Fibroblast of lung (primary cell): ENCODE data around the gene COL4A3. TPM values are rescaled to one million over a fixed set of nuclear protein-coding genes. Genes with fewer than 3 reads are reported as not detected.

Experiments used
- DNase-seq, 2 donors: peaks; one replicate each; pipeline versions ENCODE4 v3.0.0 to v3.0.0-alpha.2; 2010; ENCODE audit warnings: low read depth in 2 of 2
- H2AFZ ChIP-seq: 2 replicates; pipeline ENCODE4 v1.5.1; 2012; ENCODE audit warnings: low read length, control low read depth, inconsistent platforms
- H3K27ac ChIP-seq: 2 replicates; pipeline ENCODE4 v1.5.1; 2011; ENCODE audit warnings: low read length, control low read depth; ENCODE audit not compliant: insufficient read depth
- H3K27me3 ChIP-seq: 2 replicates; pipeline ENCODE4 v1.5.1; 2011; ENCODE audit warnings: mild to moderate bottlenecking, low read length; ENCODE audit not compliant: control insufficient read depth, insufficient read depth
- H3K36me3 ChIP-seq: 2 replicates; pipeline ENCODE4 v1.5.1; 2011; ENCODE audit warnings: low read length; ENCODE audit not compliant: control insufficient read depth, insufficient read depth
- H3K4me1 ChIP-seq: 2 replicates; pipeline ENCODE4 v1.5.1; 2011; ENCODE audit warnings: low read length; ENCODE audit not compliant: control insufficient read depth, insufficient read depth; ENCODE audit errors: extremely low read depth
- H3K4me2 ChIP-seq: 2 replicates; pipeline ENCODE4 v1.5.1; 2011; ENCODE audit warnings: low read length, control low read depth; ENCODE audit not compliant: insufficient read depth; ENCODE audit errors: extremely low read depth
- H3K4me3 ChIP-seq, 4 experiments: fragments of 200-600 bp in 1 of 4; sonication (generic) in 1 of 4; replicated peaks in 1 of 4; 2 replicates each; pipeline ENCODE4 v1.5.1; 2011 to 2016; ENCODE audit warnings: low read length in 4 of 4, low read depth in 3 of 4, mild to moderate bottlenecking in 3 of 4, control low read depth in 2 of 4, inconsistent platforms in 1 of 4, mixed read lengths in 1 of 4; ENCODE audit not compliant: insufficient read depth in 1 of 4; ENCODE audit errors: control extremely low read depth in 1 of 4
- H3K79me2 ChIP-seq: 2 replicates; pipeline ENCODE4 v1.5.1; 2012; ENCODE audit warnings: mild to moderate bottlenecking, low read length, inconsistent platforms; ENCODE audit not compliant: control insufficient read depth, insufficient read depth
- H3K9ac ChIP-seq: 2 replicates; pipeline ENCODE4 v1.5.1; 2011; ENCODE audit warnings: mild to moderate bottlenecking, low read length, control low read depth; ENCODE audit not compliant: insufficient read depth
- H3K9me3 ChIP-seq: 2 replicates; pipeline ENCODE4 v1.5.1; 2012; ENCODE audit warnings: low read depth, low read length; ENCODE audit not compliant: control insufficient read depth, insufficient read depth
- H4K20me1 ChIP-seq: 2 replicates; pipeline ENCODE4 v1.5.1; 2011; ENCODE audit warnings: low read length; ENCODE audit not compliant: control insufficient read depth, insufficient read depth; ENCODE audit errors: extremely low read depth
- CTCF ChIP-seq, 2 donors: IDR thresholded peaks in 1 of 2; conservative IDR thresholded peaks in 1 of 2; 1 replicate in 1 of 2; 2 replicates in 1 of 2; pipeline ENCODE4 v1.5.1; 2011 to 2012; ENCODE audit warnings: low read length in 2 of 2, control low read depth in 1 of 2, inconsistent platforms in 1 of 2, low read depth in 1 of 2, mild to moderate bottlenecking in 1 of 2
- EZH2 ChIP-seq: IDR thresholded peaks from 2 replicates; pipeline ENCODE4 v1.5.1; 2012; ENCODE audit warnings: low read length, control low read depth, mild to moderate bottlenecking; ENCODE audit errors: missing control alignments
- polyA plus RNA-seq, 2 donors: library from polyadenylated mRNA; depleted of rRNA in 1 of 2; stranded (reverse) in 1 of 2; unstranded in 1 of 2; fragments of >200 nt; gene quantifications; 2 replicates each; pipeline ENCODE4 v1.2.1, GENCODE V29; 2011 to 2012; ENCODE audit warnings: missing spikeins in 1 of 2
- total RNA-seq: library from RNA; depleted of rRNA; stranded (reverse); fragments of >200 nt; gene quantifications from 2 replicates; pipeline ENCODE4 v1.2.1, GENCODE V29; 2014

COL4A3 gene
- total and polyA plus RNA-seq, 2 donors (not counting 1 experiment from before 2014, with no cell fraction given), result 0.12 to 0.33 TPM

GRCh38 chr2:227317834-227318233 is 153.4 kb downstream of the COL4A3 start:
- no peak for DNase-seq
- no peaks in the 10 kb centered on the region for H3K9me3 ChIP-seq
- no peak overlapping the region for H3K27ac ChIP-seq
- no peaks in the 10 kb centered on the region for H3K27me3 ChIP-seq
- H3K79me2 ChIP-seq, result no peaks in the 10 kb centered on the region
- H3K36me3 ChIP-seq, result no peaks in the 10 kb centered on the region
- no peak overlapping the region for H3K4me2 ChIP-seq
- H3K9ac ChIP-seq, result no peak overlapping the region
- H2AFZ ChIP-seq, result no peak overlapping the region
- TF ChIP-seq EZH2 (no peak), CTCF (conservative IDR thresholded peaks at IDR 0.05 in 1 of 2, IDR thresholded peaks at IDR 0.05 in 1 of 2; ENCODE audit: low read depth in 1 of 2, low read length in 2 of 2) (no peak)
- no peaks in the 10 kb centered on the region for H4K20me1 ChIP-seq
- no peaks in the 10 kb centered on the region for H3K4me1 ChIP-seq
- no peak overlapping the region for H3K4me3 ChIP-seq

- no peak overlapping the region for H3K4me3 ChIP-seq
- no peaks in the 10 kb centered on the region for H3K27me3 ChIP-seq
- no peak overlapping the region for H3K4me2 ChIP-seq
- H3K79me2 ChIP-seq, result peaks cover 4% of the 10 kb centered on the region
- H3K4me1 ChIP-seq, result no peaks in the 10 kb centered on the region
- no peak overlapping the region for H3K9ac ChIP-seq
- DNase-seq, result no peak
- H3K9me3 ChIP-seq, result no peaks in the 10 kb centered on the region
- H4K20me1 ChIP-seq, result no peaks in the 10 kb centered on the region
- H3K27ac ChIP-seq, result no peak overlapping the region
- H3K36me3 ChIP-seq, result no peaks in the 10 kb centered on the region
- TF ChIP-seq EZH2 (no peak), CTCF (conservative IDR thresholded peaks at IDR 0.05 in 1 of 2, IDR thresholded peaks at IDR 0.05 in 1 of 2; ENCODE audit: low read depth in 1 of 2, low read length in 2 of 2) (no peak)
- H2AFZ ChIP-seq, result no peak overlapping the region
Observed at GRCh38 chr2:227320305-227321094, 156.1 kb downstream of the COL4A3 start.

- Histone ChIP-seq H3K79me2 (peaks cover 26% of the 10 kb centered on the region), H3K36me3 (no peaks in the 10 kb centered on the region), H3K27me3 (no peaks in the 10 kb centered on the region), H3K4me3 (no peak overlapping the region), H3K9me3 (no peaks in the 10 kb centered on the region), H3K4me2 (no peak overlapping the region), H3K9ac (no peak overlapping the region), H3K27ac (no peak overlapping the region), H4K20me1 (no peaks in the 10 kb centered on the region), H2AFZ (no peak overlapping the region), H3K4me1 (no peaks in the 10 kb centered on the region)
- no peak for DNase-seq
- TF ChIP-seq EZH2, result no peak
- no peak for TF ChIP-seq CTCF (conservative IDR thresholded peaks at IDR 0.05 in 1 of 2, IDR thresholded peaks at IDR 0.05 in 1 of 2; ENCODE audit: low read depth in 1 of 2, low read length in 2 of 2)
Observed at GRCh38 chr2:227322530-227323205, 158.2 kb downstream of the COL4A3 start.
